HG03175 (cell line): ENCODE measurements around the gene UCKL1.
"Not testable (repeated sequence)": the region's sequence is repeated elsewhere in the genome, so short reads cannot be mapped to it uniquely, and the experiment has no call there.

Experiments
- ATAC-seq: cut with Tn5 transposase; IDR thresholded peaks from one replicate; pipeline ENCODE4 v1.9.1; 2021; ENCODE audit warnings: mild to moderate bottlenecking, moderate library complexity; ENCODE audit not compliant: unreplicated experiment

Gene UCKL1

GRCh38 chr20:63944078-63944941, 11.9 kb downstream of the UCKL1 start:
- no peak for ATAC-seq

GRCh38 chr20:63943808-63944077, 12.5 kb downstream of the UCKL1 start:
- ATAC-seq: no peak

GRCh38 chr20:63942969-63943807, 13.0 kb downstream of the UCKL1 start:
- ATAC-seq: no peak

- ATAC-seq: no peak
Measured at GRCh38 chr20:63942250-63942951, 13.8 kb downstream of the UCKL1 start.

- no peak for ATAC-seq
Measured at GRCh38 chr20:63941282-63942081, 14.7 kb downstream of the UCKL1 start.

- no peak for ATAC-seq
Measured at GRCh38 chr20:63940472-63941266, 15.5 kb downstream of the UCKL1 start.

- ATAC-seq: no peak
Measured at GRCh38 chr20:63940071-63940471, 16.1 kb downstream of the UCKL1 start.

- no peak for ATAC-seq
Measured at GRCh38 chr20:63939061-63939935, 16.9 kb downstream of the UCKL1 start.

- no peak for ATAC-seq
Measured at GRCh38 chr20:63937596-63937995, 18.6 kb downstream of the UCKL1 start.

GRCh38 chr20:63935447-63935846, 20.8 kb downstream of the UCKL1 start:
- no peak for ATAC-seq

GRCh38 chr20:63934271-63935068, 21.7 kb downstream of the UCKL1 start:
- ATAC-seq: no peak

- ATAC-seq: no peak
Measured at GRCh38 chr20:63933646-63934045, 22.6 kb downstream of the UCKL1 start.

- no peak for ATAC-seq
Measured at GRCh38 chr20:63932606-63933160, 23.5 kb downstream of the UCKL1 start.

GRCh38 chr20:63931735-63932134, 24.5 kb downstream of the UCKL1 start:
- ATAC-seq: no peak

- no peak for ATAC-seq
Measured at GRCh38 chr20:63930971-63931553, 25.2 kb downstream of the UCKL1 start.

- ATAC-seq: not testable (repeated sequence)
Measured at GRCh38 chr20:63929473-63929883, 26.7 kb downstream of the UCKL1 start.

- ATAC-seq: no peak
Measured at GRCh38 chr20:63929071-63929470, 27.1 kb downstream of the UCKL1 start.
